ENCODE measurements around the gene TEX30.

GRCh38 chr13:102772042-102772425 is 1.6 kb downstream of the TEX30 start:
- TF ChIP-seq CTCF (IDR thresholded peaks at IDR 0.05) (no peak), POLR2A (IDR thresholded peaks at IDR 0.05) (no peak)

Data from lower leg skin (tissue), 3 donors.